Gastrocnemius medialis (tissue), 4 donors: ENCODE measurements around the gene MAP3K5. TPM values are rescaled to one million over a fixed set of nuclear protein-coding genes. Genes with fewer than 3 reads are reported as not detected.

Source experiments
- ATAC-seq, 2 donors: fragments of 150-250 bp; one replicate each; pipeline ENCODE4 v1.9.1; 2016
- DNase-seq, 2 donors: peaks; one replicate each; pipeline ENCODE4 v3.0.0-alpha.2; 2019
- H3K27ac ChIP-seq, 4 donors: fragments of 200-600 bp; sonication (generic); 1 replicate in 1 of 4; 2 replicates in 3 of 4; pipeline ENCODE4 v1.5.1; 2016 to 2018; ENCODE audit warnings: mild to moderate bottlenecking in 2 of 4, moderate library complexity in 1 of 4
- H3K27me3 ChIP-seq, 3 donors: fragments of 200-600 bp; sonication (generic) in 2 of 3; 1 replicate in 1 of 3; 2 replicates in 2 of 3; pipeline versions ENCODE4 v1.5.1 to v1.6.0; 2016 to 2019; ENCODE audit warnings: mild to moderate bottlenecking in 1 of 3, moderate library complexity in 1 of 3
- H3K36me3 ChIP-seq, 2 donors: fragments of 200-600 bp; sonication (generic) in 1 of 2; one replicate each; pipeline ENCODE4 v1.5.1; 2017 to 2018
- H3K4me1 ChIP-seq, 2 donors: fragments of 200-600 bp; sonication (generic) in 1 of 2; one replicate each; pipeline ENCODE4 v1.5.1; 2016 to 2017; ENCODE audit warnings: mild to moderate bottlenecking in 2 of 2
- H3K4me3 ChIP-seq, 4 donors: fragments of 200-600 bp; sonication (generic) in 3 of 4; 1 replicate in 1 of 4; 2 replicates in 3 of 4; pipeline ENCODE4 v1.5.1; 2016 to 2019; ENCODE audit warnings: mild to moderate bottlenecking in 2 of 4
- H3K9me3 ChIP-seq, 3 donors: fragments of 200-600 bp; sonication (generic) in 2 of 3; 1 replicate in 1 of 3; 2 replicates in 2 of 3; pipeline ENCODE4 v1.5.1; 2016 to 2019
- POLR2A ChIP-seq, 2 donors: fragments of 450-650 bp; IDR thresholded peaks; one replicate each; pipeline ENCODE4 v1.6.1; 2017; ENCODE audit warnings: antibody characterized with exemption in 2 of 2, mild to moderate bottlenecking in 2 of 2, moderate library complexity in 2 of 2
- in situ Hi-C, 4 donors: fragments of 200-750 bp; cut with MboI; loops; one replicate each; pipeline versions ENCODE4 v1.15.0 to v1.8.0; 2017; ENCODE audit warnings: low sequenced_read_pairs in 4 of 4
- intact Hi-C: fragments of 100-400 bp; cut with DNase I; formaldehyde crosslinking; loops from one replicate; pipeline ENCODE4 v1.15.1; 2023; ENCODE audit warnings: low total_unique reads
- total RNA-seq, 4 donors: library from RNA; depleted of rRNA; stranded (reverse); fragments of >200 nt; gene quantifications; one replicate each; pipeline versions ENCODE4 v1.1.0 to v1.2.3, GENCODE V29; 2016
- TF ChIP-seq, protein P1 (sequence below), 5 experiments: fragments of 450-650 bp in 3 of 5; fragments of 200-600 bp in 2 of 5; sonication (generic) in 2 of 5; IDR thresholded peaks in 4 of 5; conservative IDR thresholded peaks in 1 of 5; 1 replicate in 4 of 5; 2 replicates in 1 of 5; pipeline ENCODE4 v1.5.1; 2016 to 2019; ENCODE audit warnings: antibody characterized with exemption in 5 of 5, mild to moderate bottlenecking in 3 of 5, moderate library complexity in 3 of 5

MAP3K5 gene
- total RNA-seq, 4 donors from 2014 or later, result 2.9 to 46.9 (median 4.9) TPM

GRCh38 chr6:136721467-136721866 lies 70.8 kb downstream of the MAP3K5 start:
- intact Hi-C loops, result no loop called here
- ATAC-seq, result no peak
- in situ Hi-C loops, result no loop called here

DNA sequence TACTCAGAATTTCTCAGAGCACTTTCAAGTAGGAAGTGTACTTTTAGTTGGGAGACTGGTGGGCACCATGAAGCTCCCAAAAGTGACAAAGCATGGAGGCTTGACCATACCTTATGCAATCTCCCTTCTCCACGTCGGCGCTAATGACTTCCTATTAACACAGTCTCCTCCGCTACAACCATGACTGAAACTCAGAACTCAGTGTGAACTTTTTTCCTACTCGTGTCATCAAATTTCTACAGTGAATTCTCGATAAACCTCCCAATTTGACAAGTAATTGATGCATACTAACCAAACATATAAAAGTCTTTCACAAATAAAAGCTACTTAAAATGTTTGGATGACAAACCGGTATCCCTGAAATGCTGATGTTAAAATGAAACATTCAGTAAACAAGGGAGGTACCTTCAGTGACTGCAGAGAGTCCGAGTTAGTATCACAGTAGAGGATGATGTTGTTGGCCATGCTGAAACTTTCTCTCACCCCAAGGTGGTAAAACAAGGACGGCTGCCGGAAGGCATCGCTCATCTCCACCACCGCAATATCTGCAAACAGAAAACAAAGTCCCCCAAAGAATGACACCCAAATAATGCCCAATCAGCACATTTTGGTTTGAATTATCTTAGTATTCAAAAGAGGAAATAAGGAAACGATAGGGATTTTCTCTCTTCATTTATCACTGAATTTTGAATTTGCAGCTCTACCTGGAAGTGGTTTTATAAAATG lies 72.1 kb downstream of the MAP3K5 start:
- no peak for DNase-seq
- TF ChIP-seq POLR2A (IDR thresholded peaks at IDR 0.05), result no peak
- TF ChIP-seq, protein P1, sequence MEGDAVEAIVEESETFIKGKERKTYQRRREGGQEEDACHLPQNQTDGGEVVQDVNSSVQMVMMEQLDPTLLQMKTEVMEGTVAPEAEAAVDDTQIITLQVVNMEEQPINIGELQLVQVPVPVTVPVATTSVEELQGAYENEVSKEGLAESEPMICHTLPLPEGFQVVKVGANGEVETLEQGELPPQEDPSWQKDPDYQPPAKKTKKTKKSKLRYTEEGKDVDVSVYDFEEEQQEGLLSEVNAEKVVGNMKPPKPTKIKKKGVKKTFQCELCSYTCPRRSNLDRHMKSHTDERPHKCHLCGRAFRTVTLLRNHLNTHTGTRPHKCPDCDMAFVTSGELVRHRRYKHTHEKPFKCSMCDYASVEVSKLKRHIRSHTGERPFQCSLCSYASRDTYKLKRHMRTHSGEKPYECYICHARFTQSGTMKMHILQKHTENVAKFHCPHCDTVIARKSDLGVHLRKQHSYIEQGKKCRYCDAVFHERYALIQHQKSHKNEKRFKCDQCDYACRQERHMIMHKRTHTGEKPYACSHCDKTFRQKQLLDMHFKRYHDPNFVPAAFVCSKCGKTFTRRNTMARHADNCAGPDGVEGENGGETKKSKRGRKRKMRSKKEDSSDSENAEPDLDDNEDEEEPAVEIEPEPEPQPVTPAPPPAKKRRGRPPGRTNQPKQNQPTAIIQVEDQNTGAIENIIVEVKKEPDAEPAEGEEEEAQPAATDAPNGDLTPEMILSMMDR (IDR thresholded peaks at IDR 0.05 in 4 of 5, conservative IDR thresholded peaks at IDR 0.05 in 1 of 5), result no peak
- in situ Hi-C loops (no loop called here), intact Hi-C loops (no loop called here)
- Histone ChIP-seq H3K4me1 (peaks cover 13 to 17% of the 10 kb centered on the region in 2 donors), H3K4me3 (no peak overlapping the region), H3K27ac (no peak overlapping the region), H3K36me3 (no peaks in the 10 kb centered on the region), H3K27me3 (no peaks in the 10 kb centered on the region), H3K9me3 (no peaks in the 10 kb centered on the region)
- no peak for ATAC-seq

More at GRCh38 chr6:136721467-136721866, 70.8 kb downstream of the MAP3K5 start:
- peaks cover 13 to 16% of the 10 kb centered on the region in 2 donors for H3K4me1 ChIP-seq
- no peak for DNase-seq
- no peaks in the 10 kb centered on the region for H3K36me3 ChIP-seq
- H3K9me3 ChIP-seq, result no peaks in the 10 kb centered on the region
- no peak overlapping the region for H3K4me3 ChIP-seq
- no peak overlapping the region for H3K27ac ChIP-seq
- H3K27me3 ChIP-seq, result no peaks in the 10 kb centered on the region
- no peak for TF ChIP-seq POLR2A (IDR thresholded peaks at IDR 0.05)
- TF ChIP-seq, protein P1 (IDR thresholded peaks at IDR 0.05 in 4 of 5, conservative IDR thresholded peaks at IDR 0.05 in 1 of 5), result no peak

DNA sequence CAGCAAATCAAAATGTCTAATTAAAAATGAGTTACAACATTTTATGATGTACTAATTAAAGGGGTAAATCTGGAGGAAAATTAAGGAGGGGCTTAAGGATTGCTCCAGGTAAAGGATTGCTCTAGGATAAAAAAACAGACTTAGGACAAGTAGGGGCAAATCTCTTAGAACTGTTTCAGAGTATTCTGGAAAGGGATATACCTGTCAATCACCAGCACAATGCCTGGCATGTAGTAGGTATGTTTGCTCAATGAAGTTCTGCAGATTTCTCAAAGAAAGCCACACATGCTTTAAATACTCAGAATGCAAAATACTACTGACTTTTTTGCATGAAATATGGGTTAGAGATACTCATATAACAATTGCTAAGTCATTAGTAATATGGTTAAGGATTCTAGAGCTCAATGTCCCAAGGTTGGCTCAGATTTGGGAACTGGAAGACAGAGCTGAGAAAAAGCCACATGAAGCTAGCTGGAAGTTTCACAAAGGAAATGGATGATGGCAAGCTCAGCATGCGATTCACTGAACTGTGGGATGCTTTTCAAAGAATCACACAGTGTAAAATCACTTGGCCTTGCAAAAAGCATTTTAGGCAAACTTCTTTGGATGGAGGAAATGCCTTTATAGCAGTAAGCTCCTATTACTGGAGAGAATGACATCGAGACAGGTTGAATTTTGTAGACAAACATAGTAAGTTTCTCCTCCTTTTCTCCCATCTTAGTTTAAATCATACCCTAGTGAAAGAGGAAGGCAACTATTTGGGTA lies 72.8 kb downstream of the MAP3K5 start:
- intact Hi-C loops, result no loop called here

DNA sequence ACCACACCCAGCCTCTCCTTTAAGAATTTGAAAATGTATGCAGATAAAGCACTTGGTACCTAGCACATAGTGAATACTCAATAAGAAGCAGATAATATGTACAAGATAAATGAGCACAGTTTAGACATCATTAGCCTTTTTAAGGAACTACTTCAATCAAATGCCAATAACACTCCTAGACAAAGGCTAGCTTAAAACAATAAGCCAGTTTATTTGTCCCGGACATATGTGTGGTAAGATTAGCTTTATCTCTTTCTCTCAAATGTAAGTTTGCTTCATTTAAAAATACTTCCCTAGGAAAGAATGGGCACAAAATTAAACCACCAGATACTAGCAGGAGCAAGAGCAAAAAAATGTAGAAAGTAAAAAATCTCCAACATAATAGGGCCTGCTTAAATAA lies 73.8 kb downstream of the MAP3K5 start:
- in situ Hi-C loops, result no loop called here
- H3K27ac ChIP-seq, result no peak overlapping the region
- ATAC-seq, result no peak

More for the DNA sequence above, 72.8 kb downstream of the MAP3K5 start:
- no peak overlapping the region for H3K4me3 ChIP-seq
- DNase-seq (no peak), ATAC-seq (no peak)
- no peak overlapping the region for H3K27ac ChIP-seq
- in situ Hi-C loops, result no loop called here
- H3K9me3 ChIP-seq, result no peaks in the 10 kb centered on the region
- H3K36me3 ChIP-seq, result no peaks in the 10 kb centered on the region
- peaks cover 13 to 17% of the 10 kb centered on the region in 2 donors for H3K4me1 ChIP-seq
- TF ChIP-seq POLR2A (IDR thresholded peaks at IDR 0.05), result no peak
- TF ChIP-seq, protein P1 (IDR thresholded peaks at IDR 0.05 in 4 of 5, conservative IDR thresholded peaks at IDR 0.05 in 1 of 5), result no peak
- no peaks in the 10 kb centered on the region for H3K27me3 ChIP-seq

More for the DNA sequence above, 73.8 kb downstream of the MAP3K5 start:
- Histone ChIP-seq H3K4me1 (peaks cover 13 to 17% of the 10 kb centered on the region in 2 donors), H3K27me3 (no peaks in the 10 kb centered on the region), H3K9me3 (no peaks in the 10 kb centered on the region), H3K4me3 (no peak overlapping the region), H3K36me3 (no peaks in the 10 kb centered on the region)
- intact Hi-C loops, result no loop called here
- TF ChIP-seq POLR2A (IDR thresholded peaks at IDR 0.05), result no peak
- TF ChIP-seq, protein P1 (IDR thresholded peaks at IDR 0.05 in 4 of 5, conservative IDR thresholded peaks at IDR 0.05 in 1 of 5), result no peak
- no peak for DNase-seq
